IMR-90 (cell line): ENCODE results near the gene MAFG. TPM values are rescaled to one million over a fixed set of nuclear protein-coding genes. Genes with fewer than 3 reads are reported as not detected.

Experiments
- RAD21 ChIP-seq: IDR thresholded peaks from 2 replicates; pipeline ENCODE4 v1.6.1; 2012; ENCODE audit warnings: low read length, improper control_type of control experiment
- polyA plus RNA-seq, 3 experiments: library from polyadenylated mRNA; depleted of rRNA; stranded (reverse); fragments of >200 nt; gene quantifications; 2 replicates each; pipeline ENCODE4 v1.2.3, GENCODE V29; 2012; ENCODE audit warnings: low replicate concordance in 1 of 3
- total RNA-seq: library from RNA; depleted of rRNA; stranded (reverse); fragments of >200 nt; gene quantifications from 2 replicates; pipeline ENCODE4 v1.2.3, GENCODE V29; 2012
- TF ChIP-seq, protein P1 (sequence below): conservative IDR thresholded peaks from 2 replicates; pipeline ENCODE4 v1.5.1; 2012; ENCODE audit warnings: mild to moderate bottlenecking, low read depth, low read length, improper control_type of control experiment

The MAFG gene
- total and polyA plus RNA-seq, 2 of the 4 experiments (the other 2 are of a cell fraction): 6.1 to 15.4 TPM

DNA sequence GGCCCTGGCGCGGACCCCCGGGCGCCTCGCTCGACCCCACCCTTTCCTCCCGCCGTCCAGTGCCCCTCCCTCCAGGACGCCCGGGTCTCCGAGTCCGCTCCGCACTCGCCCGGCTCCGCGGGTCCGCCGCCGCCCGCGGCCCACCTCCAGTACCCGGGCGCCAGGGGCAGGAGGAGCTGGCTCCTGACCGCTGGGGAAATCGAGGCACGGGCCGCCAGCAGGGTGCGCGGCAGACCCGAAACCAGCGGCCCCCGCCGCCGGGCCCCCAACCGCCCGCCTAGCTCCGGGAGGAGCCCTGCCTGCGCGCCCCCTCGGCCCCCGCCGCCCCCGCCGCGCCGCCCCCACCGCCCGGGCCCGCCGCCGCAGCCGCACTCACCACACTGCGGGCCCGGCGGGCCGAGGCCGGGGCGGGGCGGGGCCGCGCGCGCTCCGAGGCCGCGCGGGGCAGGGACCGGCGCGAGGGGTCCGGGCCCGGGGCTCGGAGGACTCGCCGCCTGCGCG is 333 bp downstream of the MAFG start (continued):
- TF ChIP-seq, protein P1, sequence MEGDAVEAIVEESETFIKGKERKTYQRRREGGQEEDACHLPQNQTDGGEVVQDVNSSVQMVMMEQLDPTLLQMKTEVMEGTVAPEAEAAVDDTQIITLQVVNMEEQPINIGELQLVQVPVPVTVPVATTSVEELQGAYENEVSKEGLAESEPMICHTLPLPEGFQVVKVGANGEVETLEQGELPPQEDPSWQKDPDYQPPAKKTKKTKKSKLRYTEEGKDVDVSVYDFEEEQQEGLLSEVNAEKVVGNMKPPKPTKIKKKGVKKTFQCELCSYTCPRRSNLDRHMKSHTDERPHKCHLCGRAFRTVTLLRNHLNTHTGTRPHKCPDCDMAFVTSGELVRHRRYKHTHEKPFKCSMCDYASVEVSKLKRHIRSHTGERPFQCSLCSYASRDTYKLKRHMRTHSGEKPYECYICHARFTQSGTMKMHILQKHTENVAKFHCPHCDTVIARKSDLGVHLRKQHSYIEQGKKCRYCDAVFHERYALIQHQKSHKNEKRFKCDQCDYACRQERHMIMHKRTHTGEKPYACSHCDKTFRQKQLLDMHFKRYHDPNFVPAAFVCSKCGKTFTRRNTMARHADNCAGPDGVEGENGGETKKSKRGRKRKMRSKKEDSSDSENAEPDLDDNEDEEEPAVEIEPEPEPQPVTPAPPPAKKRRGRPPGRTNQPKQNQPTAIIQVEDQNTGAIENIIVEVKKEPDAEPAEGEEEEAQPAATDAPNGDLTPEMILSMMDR: no peak
- no peak for TF ChIP-seq RAD21
